Ovary (tissue), 3 donors: ENCODE results near the gene PPP2R3B.

Source experiments
- EP300 ChIP-seq: sonication (generic); formaldehyde crosslinking; IDR thresholded peaks from one replicate; pipeline ENCODE4 v1.6.1; 2017; ENCODE audit warnings: antibody characterized with exemption
- TF ChIP-seq, protein P1 (sequence below), 3 donors: fragments of 450-650 bp in 2 of 3; fragments of 200-600 bp in 1 of 3; IDR thresholded peaks; one replicate each; pipeline versions ENCODE4 v1.5.1 to v1.8.0; 2016 to 2022; ENCODE audit warnings: antibody characterized with exemption in 3 of 3, mild to moderate bottlenecking in 1 of 3
- donor health status: DM: no; HTN: no; CAD: no.

GRCh38 chrX:340641-341423 lies 45.9 kb downstream of the PPP2R3B start:
- TF ChIP-seq, protein P1, sequence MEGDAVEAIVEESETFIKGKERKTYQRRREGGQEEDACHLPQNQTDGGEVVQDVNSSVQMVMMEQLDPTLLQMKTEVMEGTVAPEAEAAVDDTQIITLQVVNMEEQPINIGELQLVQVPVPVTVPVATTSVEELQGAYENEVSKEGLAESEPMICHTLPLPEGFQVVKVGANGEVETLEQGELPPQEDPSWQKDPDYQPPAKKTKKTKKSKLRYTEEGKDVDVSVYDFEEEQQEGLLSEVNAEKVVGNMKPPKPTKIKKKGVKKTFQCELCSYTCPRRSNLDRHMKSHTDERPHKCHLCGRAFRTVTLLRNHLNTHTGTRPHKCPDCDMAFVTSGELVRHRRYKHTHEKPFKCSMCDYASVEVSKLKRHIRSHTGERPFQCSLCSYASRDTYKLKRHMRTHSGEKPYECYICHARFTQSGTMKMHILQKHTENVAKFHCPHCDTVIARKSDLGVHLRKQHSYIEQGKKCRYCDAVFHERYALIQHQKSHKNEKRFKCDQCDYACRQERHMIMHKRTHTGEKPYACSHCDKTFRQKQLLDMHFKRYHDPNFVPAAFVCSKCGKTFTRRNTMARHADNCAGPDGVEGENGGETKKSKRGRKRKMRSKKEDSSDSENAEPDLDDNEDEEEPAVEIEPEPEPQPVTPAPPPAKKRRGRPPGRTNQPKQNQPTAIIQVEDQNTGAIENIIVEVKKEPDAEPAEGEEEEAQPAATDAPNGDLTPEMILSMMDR (IDR thresholded peaks at IDR 0.05), result no peak
- no peak for TF ChIP-seq EP300
